Parathyroid adenoma (tissue), 2 donors: ENCODE data around the gene ALKAL2.

ENCODE experiments used
- H2AFZ ChIP-seq: fragments of 300-600 bp; sonication (generic); one replicate; pipeline ENCODE4 v1.7.0; 2017; ENCODE audit warnings: antibody characterized with exemption, mild to moderate bottlenecking
- H3K27ac ChIP-seq: fragments of 300-600 bp; sonication (generic); one replicate; pipeline ENCODE4 v1.7.0; 2017
- H3K27me3 ChIP-seq: fragments of 300-600 bp; sonication (generic); one replicate; pipeline ENCODE4 v1.7.0; 2017; ENCODE audit warnings: low read length; ENCODE audit not compliant: control insufficient read depth, insufficient read depth
- H3K36me3 ChIP-seq: fragments of 300-600 bp; sonication (generic); one replicate; pipeline ENCODE4 v1.7.0; 2017; ENCODE audit warnings: low read length; ENCODE audit not compliant: control insufficient read depth, insufficient read depth
- H3K4me1 ChIP-seq: fragments of 300-600 bp; sonication (generic); one replicate; pipeline ENCODE4 v1.7.0; 2017; ENCODE audit warnings: control low read depth
- H3K4me2 ChIP-seq: fragments of 300-600 bp; sonication (generic); one replicate; pipeline ENCODE4 v1.7.0; 2017; ENCODE audit warnings: low read length
- H3K4me3 ChIP-seq: fragments of 300-600 bp; sonication (generic); one replicate; pipeline ENCODE4 v1.7.0; 2017; ENCODE audit warnings: low read depth, low read length
- H3K79me2 ChIP-seq: fragments of 300-600 bp; sonication (generic); one replicate; pipeline ENCODE4 v1.7.0; 2017; ENCODE audit warnings: control low read depth
- H3K9ac ChIP-seq: fragments of 300-600 bp; sonication (generic); one replicate; pipeline ENCODE4 v1.7.0; 2017; ENCODE audit warnings: mild to moderate bottlenecking
- H3K9me3 ChIP-seq: fragments of 300-600 bp; sonication (generic); one replicate; pipeline ENCODE4 v1.7.0; 2017; ENCODE audit warnings: low read length; ENCODE audit not compliant: control insufficient read depth
- CTCF ChIP-seq: fragments of 300-600 bp; sonication (generic); IDR thresholded peaks from one replicate; pipeline ENCODE4 v1.7.0; 2017; ENCODE audit warnings: antibody characterized with exemption, mild to moderate bottlenecking
- donor health status: primary hyperparathyroidism.

ALKAL2 gene

GRCh38 chr2:313991-314390, 26.1 kb upstream of the ALKAL2 start:
- TF ChIP-seq CTCF, result no peak
- Histone ChIP-seq H3K4me3 (no peak overlapping the region), H3K4me2 (no peak overlapping the region), H3K9me3 (no peaks in the 10 kb centered on the region), H2AFZ (no peak overlapping the region), H3K4me1 (no peaks in the 10 kb centered on the region), H3K79me2 (no peaks in the 10 kb centered on the region), H3K36me3 (no peaks in the 10 kb centered on the region), H3K27me3 (no peaks in the 10 kb centered on the region), H3K9ac (no peak overlapping the region), H3K27ac (no peak overlapping the region)

GRCh38 chr2:310994-311393, 23.1 kb upstream of the ALKAL2 start:
- Histone ChIP-seq H3K36me3 (no peaks in the 10 kb centered on the region), H3K4me2 (no peak overlapping the region), H2AFZ (no peak overlapping the region), H3K9ac (no peak overlapping the region), H3K79me2 (no peaks in the 10 kb centered on the region), H3K4me3 (no peak overlapping the region), H3K9me3 (no peaks in the 10 kb centered on the region), H3K4me1 (no peaks in the 10 kb centered on the region), H3K27ac (no peak overlapping the region), H3K27me3 (no peaks in the 10 kb centered on the region)
- no peak for TF ChIP-seq CTCF

- no peak overlapping the region for H2AFZ ChIP-seq
Observed at GRCh38 chr2:309954-310510, 22.1 kb upstream of the ALKAL2 start.

GRCh38 chr2:309148-309953, 21.5 kb upstream of the ALKAL2 start:
- Histone ChIP-seq H2AFZ (no peak overlapping the region), H3K4me1 (no peaks in the 10 kb centered on the region), H3K4me2 (no peak overlapping the region), H3K9me3 (no peaks in the 10 kb centered on the region), H3K36me3 (no peaks in the 10 kb centered on the region), H3K9ac (no peak overlapping the region), H3K27me3 (no peaks in the 10 kb centered on the region), H3K79me2 (no peaks in the 10 kb centered on the region), H3K4me3 (no peak overlapping the region), H3K27ac (no peak overlapping the region)
- no peak for TF ChIP-seq CTCF

More at GRCh38 chr2:309954-310510, 22.1 kb upstream of the ALKAL2 start:
- Histone ChIP-seq H3K27me3 (no peaks in the 10 kb centered on the region), H3K4me3 (no peak overlapping the region), H3K4me1 (no peaks in the 10 kb centered on the region), H3K9ac (no peak overlapping the region), H3K79me2 (no peaks in the 10 kb centered on the region), H3K27ac (no peak overlapping the region), H3K9me3 (no peaks in the 10 kb centered on the region), H3K4me2 (no peak overlapping the region), H3K36me3 (no peaks in the 10 kb centered on the region)
- TF ChIP-seq CTCF, result no peak

GRCh38 chr2:305366-305765, 17.5 kb upstream of the ALKAL2 start:
- no peak for TF ChIP-seq CTCF
- H3K4me1 ChIP-seq, result no peaks in the 10 kb centered on the region
- no peak overlapping the region for H3K4me2 ChIP-seq
- no peak overlapping the region for H2AFZ ChIP-seq
- no peaks in the 10 kb centered on the region for H3K79me2 ChIP-seq
- H3K9ac ChIP-seq, result no peak overlapping the region
- H3K4me3 ChIP-seq, result no peak overlapping the region
- H3K27ac ChIP-seq, result no peak overlapping the region
- no peaks in the 10 kb centered on the region for H3K27me3 ChIP-seq
- no peaks in the 10 kb centered on the region for H3K9me3 ChIP-seq
- H3K36me3 ChIP-seq, result no peaks in the 10 kb centered on the region
